K562 (cell line): Measurements from ENCODE around the gene PCSK6.

Experiments used
- CEBPG ChIP-seq, 3 experiments: fragments of 200-800 bp in 1 of 3; sonication (Bioruptor generic) in 1 of 3; sonication (generic) in 1 of 3; formaldehyde crosslinking in 1 of 3; IDR thresholded peaks in 2 of 3; conservative IDR thresholded peaks in 1 of 3; 2 replicates each; pipeline versions ENCODE4 v1.6.1 to v1.8.0; 2016 to 2022; ENCODE audit warnings: missing compliant biosample characterization in 2 of 3, missing genetic modification characterization in 2 of 3, mild to moderate bottlenecking in 1 of 3, missing genetic modification reagents in 1 of 3
- CTCF ChIP-seq, 3 experiments: IDR thresholded peaks in 2 of 3; conservative IDR thresholded peaks in 1 of 3; 2 replicates each; pipeline ENCODE4 v1.5.1; 2011 to 2012; ENCODE audit warnings: low read length in 3 of 3, mild to moderate bottlenecking in 3 of 3, control low read depth in 2 of 3, improper control_type of control experiment in 1 of 3, inconsistent platforms in 1 of 3, low read depth in 1 of 3, mixed read lengths in 1 of 3, moderate library complexity in 1 of 3; ENCODE audit not compliant: insufficient read depth in 2 of 3
- EZH2 ChIP-seq: IDR thresholded peaks from 2 replicates; pipeline ENCODE4 v1.6.1; 2012; ENCODE audit warnings: low read depth, mild to moderate bottlenecking, inconsistent platforms, low read length, borderline replicate concordance
- KAT7 ChIP-seq: sonication (generic); formaldehyde crosslinking; IDR thresholded peaks from 2 replicates; pipeline ENCODE4 v1.8.0; 2022; ENCODE audit warnings: missing genetic modification reagents, mild to moderate bottlenecking, borderline replicate concordance
- TAL1 ChIP-seq: fragments of 450-650 bp; IDR thresholded peaks from 2 replicates; pipeline ENCODE4 v1.6.1; 2016; ENCODE audit warnings: mild to moderate bottlenecking
- ZNF639 ChIP-seq, 2 experiments: fragments of 200-800 bp in 1 of 2; sonication (Bioruptor generic) in 1 of 2; sonication (generic) in 1 of 2; formaldehyde crosslinking in 1 of 2; IDR thresholded peaks in 1 of 2; conservative IDR thresholded peaks in 1 of 2; 2 replicates each; pipeline versions ENCODE4 v1.5.0 to v1.6.1; 2016 to 2020; ENCODE audit warnings: missing compliant biosample characterization in 1 of 2, missing genetic modification characterization in 1 of 2, missing genetic modification reagents in 1 of 2

GRCh38 chr15:101366853-101367252 lies 122.7 kb downstream of the PCSK6 start:
- no peak for TF ChIP-seq CTCF (IDR thresholded peaks at IDR 0.05 in 2 of 3, conservative IDR thresholded peaks at IDR 0.05 in 1 of 3; ENCODE audit: insufficient read depth in 2 of 3, low read depth in 1 of 3, low read length in 3 of 3)
- no peak for TF ChIP-seq TAL1
- no peak for TF ChIP-seq CEBPG (CRISPR knock-in tag; IDR thresholded peaks at IDR 0.05)
- no peak for TF ChIP-seq CEBPG (tag; conservative IDR thresholded peaks at IDR 0.05 in 1 of 2, IDR thresholded peaks at IDR 0.05 in 1 of 2)
- no peak for TF ChIP-seq ZNF639 (CRISPR knock-in tag; conservative IDR thresholded peaks at IDR 0.05 in 1 of 2, IDR thresholded peaks at IDR 0.05 in 1 of 2)
- no peak for TF ChIP-seq EZH2
- no peak for TF ChIP-seq KAT7 (CRISPR knock-in tag)
